HG03135 (cell line): ENCODE measurements around the gene SYT14.
"Not testable (repeated sequence)": the region's sequence is repeated elsewhere in the genome, so short reads cannot be mapped to it uniquely, and the experiment has no call there.

Experiments
- ATAC-seq: cut with Tn5 transposase; IDR thresholded peaks from one replicate; pipeline ENCODE4 v1.9.1; 2021; ENCODE audit warnings: mild to moderate bottlenecking, moderate library complexity; ENCODE audit not compliant: unreplicated experiment

The SYT14 gene

DNA sequence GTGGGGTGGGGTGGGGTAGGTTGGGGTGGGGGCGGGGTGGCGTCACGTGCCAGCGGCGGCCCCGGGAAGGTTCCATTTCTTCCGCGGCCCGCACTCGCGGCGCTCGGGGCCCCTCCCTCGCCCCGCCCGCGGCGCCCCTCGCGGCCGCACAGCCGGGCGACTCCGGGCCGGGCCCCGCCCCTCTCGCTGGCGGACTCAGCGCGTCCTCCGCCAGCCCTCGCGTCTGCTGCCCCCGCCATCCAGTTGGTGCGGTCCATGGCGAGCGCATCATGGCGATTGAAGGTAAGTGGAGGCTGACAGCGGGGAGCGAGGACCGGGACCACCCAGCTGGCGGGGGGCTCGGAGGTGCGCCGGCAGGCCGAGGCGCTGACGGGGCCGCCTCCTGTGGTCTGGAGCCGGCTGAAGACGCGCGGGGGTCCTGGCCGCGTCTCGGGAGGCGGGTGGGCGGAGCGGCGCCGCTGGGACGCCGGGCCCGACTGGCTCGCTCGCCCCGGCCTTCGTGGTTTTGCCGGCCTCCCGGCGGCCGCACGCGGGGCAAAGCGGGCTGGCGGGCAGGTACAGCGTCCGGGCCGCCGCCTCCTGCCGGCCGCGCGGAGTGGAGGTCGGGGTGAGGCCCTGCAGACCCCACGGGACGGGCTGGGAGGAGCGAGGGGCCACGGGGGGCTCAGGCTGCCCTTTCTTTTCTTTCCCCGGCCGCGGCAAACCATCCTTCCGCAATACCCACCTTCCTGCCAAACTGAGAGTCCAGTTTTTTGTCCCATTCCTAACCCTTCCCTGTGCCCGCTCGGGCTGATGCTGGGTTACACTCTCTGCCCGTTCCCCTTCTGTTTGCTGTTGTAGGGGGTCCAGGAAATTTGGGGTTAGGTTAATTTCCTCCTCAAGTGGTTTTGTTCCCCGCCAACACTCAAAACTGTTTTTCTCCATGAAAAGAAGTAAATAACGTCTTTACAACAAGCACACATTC lies at the start of gene SYT14:
SYT14 (plus strand) TSS at position 222 of the 964 bp plus-strand sequence; CDS start at position 270, 48 bp downstream.
- ATAC-seq: no peak

DNA sequence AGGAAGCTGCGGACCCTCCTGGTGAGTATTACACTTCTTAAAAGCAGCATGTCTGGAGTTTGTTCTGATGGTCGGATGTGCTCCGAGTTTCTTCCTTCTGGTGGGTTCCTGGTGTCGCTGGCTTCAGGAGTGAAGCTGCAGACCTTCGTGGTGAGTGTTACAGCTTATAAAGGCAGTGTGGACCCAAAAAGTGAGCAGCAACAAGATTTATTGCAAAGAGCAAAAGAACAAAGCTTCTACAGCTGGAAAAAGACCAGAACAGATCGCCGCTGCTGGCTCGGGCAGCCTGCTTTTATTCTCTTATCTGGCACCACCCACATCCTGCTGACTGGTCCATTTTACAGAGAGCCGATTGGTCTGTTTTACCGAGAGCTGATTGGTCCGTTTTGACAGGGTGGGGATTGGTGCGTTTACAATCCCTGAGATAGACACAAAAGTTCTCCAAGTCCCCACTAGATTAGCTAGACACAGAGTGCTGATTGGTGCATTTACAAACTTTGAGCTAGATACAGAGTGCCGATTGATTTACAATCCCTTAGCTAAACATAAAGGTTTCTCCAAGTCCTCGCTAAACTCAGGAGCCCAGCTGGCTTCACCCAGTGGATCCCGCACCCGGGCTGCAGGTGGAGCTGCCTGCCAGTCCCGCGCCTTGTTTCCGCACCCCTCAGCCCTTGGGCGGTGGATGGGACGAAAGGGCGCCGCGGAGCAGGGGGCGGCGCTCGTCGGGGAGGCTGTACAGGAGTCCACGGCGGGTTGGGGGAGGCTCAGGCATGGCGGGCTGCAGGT lies 49.5 kb upstream of the SYT14 start:
- not testable (repeated sequence) for ATAC-seq

DNA sequence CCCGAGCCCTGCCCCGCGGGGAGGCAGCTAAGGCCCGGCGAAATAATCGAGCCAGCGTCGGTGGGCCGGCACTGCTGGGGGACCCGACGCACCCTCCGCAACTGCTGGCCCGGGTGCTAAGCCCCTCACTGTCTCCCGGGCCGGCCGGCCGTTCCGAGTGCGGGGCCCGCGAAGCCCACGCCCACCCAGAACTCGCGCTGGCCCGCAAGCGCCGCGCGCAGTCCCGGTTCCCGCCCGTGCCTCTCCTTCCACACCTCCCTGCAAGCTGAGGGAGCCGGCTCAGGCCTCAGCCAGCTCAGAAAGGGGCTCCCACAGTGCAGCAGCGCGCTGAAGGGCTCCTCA lies 49.0 kb upstream of the SYT14 start:
- ATAC-seq: no peak

DNA sequence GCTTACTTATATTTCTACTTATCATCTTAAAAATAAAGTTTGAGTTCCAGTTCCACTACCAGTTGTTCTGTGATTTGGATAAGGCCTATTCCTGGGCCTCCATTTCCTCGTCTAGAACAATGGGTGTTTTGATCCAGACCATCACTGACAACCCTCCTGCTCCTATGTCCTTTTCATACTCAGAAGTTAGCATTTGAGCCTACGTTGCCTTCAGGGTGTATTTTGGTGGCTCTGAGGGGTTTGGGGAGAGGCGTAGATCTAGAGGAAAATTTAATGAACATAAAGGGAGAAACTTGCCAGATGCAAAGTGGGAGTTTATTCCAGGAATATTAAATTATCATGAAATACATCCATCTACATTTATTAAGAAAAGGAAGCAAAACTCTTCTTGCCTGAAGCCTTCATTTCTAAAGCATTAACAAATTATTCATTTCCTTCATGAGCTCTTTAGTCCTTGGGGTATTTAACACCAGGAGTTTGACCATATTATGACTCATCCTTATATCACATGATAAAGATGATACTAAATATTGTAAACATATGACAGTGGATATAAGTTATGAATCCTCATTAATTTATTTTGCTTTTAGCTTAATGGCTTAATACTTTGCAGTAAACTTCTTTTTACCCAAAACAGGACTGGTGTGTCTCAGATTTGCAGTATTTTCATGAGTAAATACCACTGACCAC lies 47.2 kb upstream of the SYT14 start:
- ATAC-seq: no peak

DNA sequence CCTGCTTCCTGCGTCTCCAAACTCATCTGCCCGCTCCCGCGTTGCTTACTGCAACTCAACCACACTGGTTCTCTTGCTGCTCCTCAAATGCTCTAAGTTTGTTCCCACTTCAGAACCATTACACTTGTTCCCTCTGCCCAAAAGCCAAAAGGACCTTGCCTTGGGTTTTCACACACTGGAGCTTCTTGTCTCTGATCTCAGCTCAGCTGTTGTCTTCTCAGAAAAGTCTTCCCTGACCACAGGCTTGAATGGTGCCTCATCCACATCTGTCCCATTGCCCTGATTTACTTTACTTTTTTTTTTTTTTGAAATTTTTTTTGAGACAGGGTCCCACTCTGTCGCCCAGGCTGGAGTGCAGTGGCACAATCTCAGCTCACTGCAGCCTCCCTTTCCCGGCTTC lies 44.3 kb upstream of the SYT14 start:
- no peak for ATAC-seq

DNA sequence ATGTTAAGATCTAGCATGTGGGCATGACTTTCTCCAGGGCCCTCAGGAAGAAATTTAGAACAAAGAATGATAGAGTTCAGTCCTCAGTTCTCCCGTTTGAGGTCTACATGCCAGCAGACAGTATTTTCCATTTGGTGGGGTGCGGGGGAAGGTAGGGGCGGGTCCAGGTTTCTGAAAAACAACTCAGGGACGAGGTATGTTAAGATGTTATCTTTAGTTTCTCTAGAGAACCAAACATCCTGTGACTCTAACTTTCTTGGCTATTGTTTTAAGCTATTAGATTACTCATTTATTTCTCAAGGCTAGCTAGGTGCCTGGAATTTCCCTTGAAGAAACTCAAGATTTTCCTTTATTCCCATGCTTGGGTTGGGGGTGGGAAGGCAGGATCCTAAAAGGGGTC lies 42.3 kb upstream of the SYT14 start:
- ATAC-seq: no peak

DNA sequence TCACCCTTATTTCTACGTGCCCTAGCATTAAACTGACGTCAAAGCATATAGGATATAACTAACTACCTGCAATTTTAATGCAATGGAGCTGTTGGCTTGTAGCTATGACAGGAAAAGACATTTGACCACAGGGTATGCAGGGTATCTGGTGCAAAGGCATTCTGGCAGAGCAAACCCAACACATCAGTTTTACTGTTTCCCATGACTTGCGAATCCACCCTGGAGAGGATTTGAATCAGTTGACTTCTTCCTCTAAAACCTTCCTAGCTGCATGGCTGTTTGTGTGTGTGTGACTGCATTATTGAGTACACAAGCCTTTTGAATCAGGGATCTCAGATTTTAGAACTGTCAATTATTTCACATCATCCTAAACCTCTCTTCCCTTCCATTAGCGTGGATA lies 41.7 kb upstream of the SYT14 start:
- no peak for ATAC-seq

DNA sequence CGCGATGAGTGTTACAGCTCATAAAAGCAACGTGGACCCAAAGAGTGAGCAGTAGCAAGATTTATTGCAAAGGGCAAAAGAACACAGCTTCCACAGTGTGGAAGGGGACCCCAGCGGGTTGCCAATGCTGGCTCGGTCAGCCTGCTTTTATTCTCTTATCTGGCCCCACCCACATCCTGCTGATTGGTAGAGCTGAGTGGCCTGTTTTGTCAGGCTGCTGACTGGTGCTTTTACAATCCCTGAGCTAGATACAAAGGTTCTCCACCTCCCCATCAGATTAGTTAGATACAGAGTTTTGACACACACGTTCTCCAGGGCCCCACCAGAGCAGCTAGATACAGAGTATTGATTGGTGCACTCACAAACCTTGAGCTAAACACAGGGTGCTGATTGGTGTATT lies 39.7 kb upstream of the SYT14 start:
- ATAC-seq: not testable (repeated sequence)

DNA sequence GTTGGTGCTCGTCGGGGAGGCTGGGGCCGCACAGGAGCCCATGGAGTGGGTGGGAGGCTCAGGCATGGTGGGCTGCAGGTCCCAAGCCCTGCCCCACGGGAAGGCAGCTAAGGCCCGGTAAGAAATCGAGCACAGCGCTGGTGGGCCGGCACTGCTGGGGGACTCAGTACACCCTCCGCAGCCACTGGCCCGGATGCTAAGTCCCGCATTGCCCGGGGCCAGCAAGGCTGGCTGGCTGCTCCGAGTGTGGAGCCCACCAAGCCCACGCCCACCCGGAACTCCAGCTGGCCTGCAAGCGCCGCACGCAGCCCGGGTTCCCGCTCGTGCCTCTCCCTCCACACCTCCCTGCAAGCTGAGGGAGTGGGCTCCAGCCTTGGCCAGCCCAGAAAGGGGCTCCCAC lies 39.2 kb upstream of the SYT14 start:
- ATAC-seq: not testable (repeated sequence)

DNA sequence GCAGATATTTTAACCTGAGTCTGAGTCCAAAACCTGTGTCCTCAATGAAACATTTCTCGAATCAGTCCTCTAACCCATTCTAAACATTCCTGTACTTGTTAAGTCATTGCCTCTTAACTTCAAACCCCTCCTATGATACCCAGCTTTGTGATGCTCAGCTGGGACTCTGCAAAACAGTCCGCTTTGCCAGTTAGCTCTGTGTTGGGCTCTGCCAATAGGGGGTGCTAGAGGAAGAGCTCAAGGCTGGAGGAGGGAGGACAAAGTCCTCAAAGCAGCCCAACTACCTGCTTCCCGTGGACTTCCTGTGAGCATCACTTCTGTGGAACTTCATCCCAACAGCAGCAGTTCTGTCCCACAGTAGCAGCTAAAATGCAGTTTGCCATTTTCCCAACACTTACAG lies 38.1 kb upstream of the SYT14 start:
- no peak for ATAC-seq

DNA sequence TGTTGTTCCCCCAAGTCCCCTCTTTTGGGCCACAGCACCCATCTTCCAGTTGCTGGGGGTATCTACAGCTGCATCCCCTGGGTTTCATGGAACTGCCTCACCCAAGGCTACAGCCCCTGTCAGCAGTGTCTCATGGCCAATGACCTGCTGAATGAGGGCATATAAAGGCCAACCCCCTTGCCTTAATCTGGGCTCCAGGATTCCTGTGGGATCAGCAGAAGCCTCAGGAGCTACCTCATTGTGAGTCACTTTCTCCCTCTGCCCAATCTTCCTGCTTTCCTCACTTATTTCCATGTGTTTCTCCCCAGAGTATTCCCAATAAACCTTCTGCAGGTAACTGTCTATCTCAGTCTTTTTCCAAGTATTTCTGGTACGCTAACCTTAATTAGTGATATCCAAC lies 37.3 kb upstream of the SYT14 start:
- no peak for ATAC-seq

DNA sequence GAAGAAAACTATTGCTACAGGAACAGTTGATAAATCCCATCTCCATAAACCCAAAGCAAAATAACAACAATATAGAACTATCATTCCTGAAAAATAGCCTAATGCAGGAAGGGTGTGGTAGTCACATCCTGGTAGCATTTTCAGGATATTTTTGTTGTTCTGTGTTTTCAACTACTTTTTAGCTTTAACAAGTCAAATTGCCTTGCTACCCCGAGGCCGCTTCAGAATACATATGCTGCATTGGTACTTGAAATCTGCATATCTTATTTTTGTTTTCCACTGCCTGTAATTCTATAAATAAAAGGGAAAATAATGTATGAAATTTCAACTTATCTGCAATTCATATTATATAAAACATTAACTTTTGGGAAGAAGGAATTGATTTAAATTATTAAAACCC lies 36.8 kb upstream of the SYT14 start:
- no peak for ATAC-seq

DNA sequence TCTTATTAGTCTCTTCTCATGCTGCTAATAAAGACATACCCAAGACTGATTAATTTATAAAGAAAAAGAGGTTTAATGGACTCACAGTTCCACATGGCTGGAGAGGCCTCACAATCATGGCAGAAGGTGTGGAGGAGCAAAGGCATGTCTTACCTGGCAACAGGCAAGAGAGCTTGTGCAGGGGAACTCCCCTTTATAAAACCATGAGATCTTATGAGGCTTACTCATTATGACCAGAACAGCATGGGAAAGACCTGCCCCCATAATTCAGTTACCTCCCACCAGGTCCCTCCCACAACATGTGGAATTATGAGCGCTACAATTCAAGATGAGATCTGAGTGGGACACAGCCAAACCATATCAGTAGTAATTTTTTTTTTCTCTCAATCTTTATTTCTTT lies 33.2 kb upstream of the SYT14 start:
- not testable (repeated sequence) for ATAC-seq

DNA sequence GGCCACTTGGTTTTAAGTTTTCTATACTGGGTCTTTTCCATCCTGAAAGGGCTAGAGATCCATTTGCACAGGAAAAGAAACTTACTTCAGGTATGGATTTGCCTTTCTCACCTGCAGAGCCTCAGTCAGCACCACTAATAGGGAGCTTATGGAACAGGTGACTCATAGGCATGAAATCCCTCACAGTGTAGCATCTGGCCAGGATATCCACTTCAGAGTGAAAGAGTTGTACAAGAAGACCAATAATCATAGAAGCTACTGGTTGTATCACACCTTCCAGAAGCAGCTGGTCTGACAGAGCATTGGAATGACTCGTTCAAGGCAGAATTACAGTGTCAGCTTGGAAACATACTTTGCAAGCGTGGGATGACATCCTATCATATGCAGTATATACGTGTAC lies 26.3 kb upstream of the SYT14 start:
- ATAC-seq: no peak

DNA sequence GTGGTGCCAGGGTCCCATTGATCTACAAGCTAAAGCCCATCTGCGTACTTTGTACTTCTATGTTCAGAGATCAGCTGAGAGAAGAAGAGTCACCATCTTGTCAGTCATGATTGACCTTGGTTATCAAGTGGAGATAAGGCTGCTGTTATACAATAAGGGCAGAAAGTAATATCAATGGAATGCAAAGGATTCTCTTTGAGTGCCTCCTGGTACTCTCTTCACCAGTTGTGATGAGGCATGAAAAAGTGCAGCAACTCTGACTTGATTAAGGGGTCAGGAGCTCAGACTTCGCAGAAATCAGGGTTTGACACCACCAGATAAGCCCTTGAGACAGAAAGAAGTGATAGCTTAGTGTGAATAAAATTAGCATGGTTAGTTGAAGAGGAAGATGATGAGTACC lies 25.7 kb upstream of the SYT14 start:
- ATAC-seq: no peak

DNA sequence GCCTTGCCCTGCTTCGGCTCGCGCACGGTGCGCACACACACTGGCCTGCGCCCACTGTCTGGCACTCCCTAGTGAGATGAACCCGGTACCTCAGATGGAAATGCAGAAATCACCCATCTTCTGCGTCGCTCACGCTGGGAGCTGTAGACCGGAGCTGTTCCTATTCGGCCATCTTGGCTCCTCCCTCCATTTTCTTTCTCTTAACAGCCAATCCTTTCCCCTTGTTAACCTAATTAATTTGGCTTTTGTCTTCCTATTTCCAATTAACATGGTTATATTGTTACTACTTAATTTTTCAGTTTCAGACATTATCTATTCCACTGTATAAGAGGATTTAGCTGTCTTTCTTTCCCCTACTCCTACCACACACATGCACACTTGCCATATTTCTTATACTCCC lies 18.4 kb upstream of the SYT14 start:
- not testable (repeated sequence) for ATAC-seq

DNA sequence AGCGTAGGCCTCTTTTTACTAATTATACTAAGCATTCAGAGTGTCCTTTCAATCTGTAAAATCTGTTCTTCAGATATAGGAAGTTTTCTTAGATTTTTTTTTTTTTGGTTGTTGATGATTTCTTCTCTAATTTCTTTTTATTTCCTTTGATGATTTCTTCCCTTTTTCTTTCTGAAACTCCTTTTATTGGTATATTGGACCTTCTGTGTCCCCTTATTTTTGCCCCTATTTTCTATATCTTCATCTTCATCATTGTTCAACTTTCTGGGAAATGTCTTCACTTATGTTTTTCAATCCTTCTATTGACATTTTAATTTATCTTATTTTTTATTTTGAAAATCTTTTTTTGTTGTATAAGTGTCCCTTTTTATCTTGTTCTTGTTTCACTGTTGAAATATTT lies 17.2 kb upstream of the SYT14 start:
- no peak for ATAC-seq

DNA sequence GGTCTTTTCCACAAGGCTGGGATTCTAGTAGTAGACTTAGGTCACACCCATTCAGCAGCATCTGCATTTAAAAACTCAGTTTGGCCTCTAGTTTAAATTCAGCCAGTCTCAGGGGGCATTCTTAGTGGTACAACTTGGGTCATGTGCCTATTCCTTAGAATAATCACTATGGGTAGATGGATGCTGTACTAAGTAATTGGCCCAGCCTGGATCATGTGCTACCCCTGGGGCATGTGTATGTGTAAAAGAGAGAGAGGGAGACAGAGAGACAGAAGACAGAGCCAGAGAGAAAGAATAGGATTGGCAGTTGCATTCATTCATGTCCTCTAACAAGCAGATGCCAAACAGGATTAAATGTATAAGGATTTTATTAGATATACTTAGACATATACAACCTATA lies 13.6 kb upstream of the SYT14 start:
- no peak for ATAC-seq

DNA sequence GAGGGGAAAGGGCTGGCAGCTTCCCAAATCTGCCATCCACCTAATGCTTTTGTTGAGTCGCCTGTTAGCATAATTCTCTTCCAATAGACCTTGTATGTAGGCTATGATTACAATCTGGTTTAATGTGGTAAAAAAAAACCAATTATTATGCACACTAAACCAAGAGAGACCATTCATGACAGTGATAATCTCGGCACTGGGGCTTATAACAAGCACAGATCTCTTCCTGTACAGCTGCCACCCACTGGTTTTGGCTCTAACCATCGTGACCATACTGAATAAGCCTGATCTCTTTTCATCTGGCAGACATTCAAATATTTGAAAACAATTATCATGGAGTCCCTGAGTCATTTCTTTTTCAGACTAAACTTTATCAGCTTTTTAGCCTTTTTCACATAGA lies 12.0 kb upstream of the SYT14 start:
- ATAC-seq: no peak

DNA sequence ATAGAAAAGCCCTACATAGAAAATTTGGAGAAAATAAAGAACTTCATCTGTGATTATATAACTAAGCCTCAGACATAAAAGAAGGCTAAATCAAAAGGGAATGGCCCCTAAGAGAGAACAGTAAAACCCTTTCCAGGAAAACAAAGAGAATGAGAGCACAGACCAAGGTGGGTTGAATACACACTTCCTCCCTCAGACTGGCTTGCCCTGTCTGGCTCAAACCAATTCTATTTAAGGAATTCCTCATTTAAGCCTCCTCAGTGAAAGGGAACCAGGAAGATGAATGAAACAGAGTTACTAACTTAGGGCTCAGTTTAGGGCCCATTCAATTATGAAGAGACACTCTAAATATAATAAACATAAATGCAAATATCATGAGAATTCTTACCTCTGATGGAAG lies 10.6 kb upstream of the SYT14 start:
- no peak for ATAC-seq

DNA sequence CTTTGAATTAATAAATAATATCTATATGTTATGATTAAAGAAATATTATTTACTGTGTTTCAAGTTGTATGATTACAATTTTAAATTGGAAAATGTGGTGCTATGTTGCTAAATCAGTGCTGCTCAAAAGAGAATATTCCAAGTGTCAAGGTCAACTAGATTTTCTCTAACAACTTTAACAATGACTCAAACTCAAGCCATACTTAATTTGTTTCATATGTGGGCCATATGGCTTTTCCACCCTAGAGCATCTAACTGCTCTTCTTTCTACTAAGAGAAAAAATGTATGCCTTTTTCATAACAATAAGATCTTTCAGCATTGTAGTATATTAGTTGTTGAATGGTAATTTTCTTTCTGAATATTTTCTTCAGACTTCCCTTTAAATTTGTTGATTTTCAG lies 8.3 kb upstream of the SYT14 start:
- ATAC-seq: no peak

DNA sequence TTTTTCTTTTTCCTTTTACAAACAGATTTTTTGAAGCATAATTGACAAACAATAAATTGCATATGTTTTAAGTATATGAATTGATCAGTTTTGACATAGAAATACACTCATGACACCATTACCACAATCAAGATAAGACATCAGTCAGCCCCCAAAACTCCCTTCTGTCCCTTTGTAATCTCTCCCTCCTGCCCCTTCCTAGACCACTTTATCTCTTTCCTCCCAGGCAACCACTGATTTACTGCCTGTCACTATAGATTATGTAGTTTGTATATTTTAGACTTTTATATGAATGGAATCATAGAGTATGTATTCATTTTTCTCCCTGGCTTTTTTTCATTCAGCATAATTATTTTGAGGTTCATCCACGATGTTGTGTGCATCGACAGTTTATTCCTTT lies 6.9 kb upstream of the SYT14 start:
- no peak for ATAC-seq
